Activated T-cell treated with anti-CD3 and anti-CD28 coated beads, Interleukin-2, amount 50 U/mL, for 1 hour (primary cell): ENCODE measurements around the gene CUBN.

Experiments used
- DNase-seq: peaks from one replicate; pipeline ENCODE4 v3.0.0-alpha.2; 2020

Gene CUBN

GRCh38 chr10:17066807-17067206, 62.8 kb downstream of the CUBN start:
- DNase-seq = no peak

DNA sequence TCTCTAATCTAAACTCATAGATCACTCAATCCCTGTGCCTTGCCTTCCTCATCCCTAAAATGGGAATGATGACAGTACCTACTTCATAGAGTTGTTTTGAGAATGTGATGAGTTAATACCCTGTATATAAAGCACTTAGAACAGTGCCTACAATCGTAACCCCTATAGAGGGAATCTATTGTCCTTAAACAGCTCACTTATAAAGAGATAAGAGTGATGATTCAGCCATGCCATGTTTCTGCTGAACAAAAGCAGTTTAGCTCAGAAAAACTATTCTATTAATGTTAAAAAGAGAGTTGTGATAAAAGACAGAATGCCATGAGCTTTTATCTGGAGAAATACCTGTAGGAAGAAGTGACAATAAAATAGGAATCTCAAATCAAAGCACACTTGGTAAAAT, 63.6 kb downstream of the CUBN start:
- no peak for DNase-seq

DNA sequence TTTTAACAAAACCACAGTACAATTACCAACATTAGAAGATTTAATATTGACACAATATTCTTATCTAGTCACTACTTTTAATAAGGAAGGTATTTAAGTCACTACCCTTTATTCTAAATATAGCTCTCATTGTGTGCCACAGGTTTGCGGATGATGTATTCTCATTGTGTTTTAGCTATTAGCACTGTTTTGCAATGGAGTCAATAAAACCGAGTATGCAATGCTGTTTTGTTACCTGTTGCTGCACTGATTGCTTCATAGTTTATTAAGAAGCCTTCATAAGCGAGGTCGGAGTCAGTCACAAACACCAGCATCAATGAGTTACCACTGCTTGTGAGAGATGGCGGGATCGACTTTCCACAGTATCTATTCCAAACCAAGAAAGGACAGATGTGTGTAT, 64.3 kb downstream of the CUBN start:
- no peak for DNase-seq

GRCh38 chr10:17064435-17064834, 65.2 kb downstream of the CUBN start:
- DNase-seq = no peak

DNA sequence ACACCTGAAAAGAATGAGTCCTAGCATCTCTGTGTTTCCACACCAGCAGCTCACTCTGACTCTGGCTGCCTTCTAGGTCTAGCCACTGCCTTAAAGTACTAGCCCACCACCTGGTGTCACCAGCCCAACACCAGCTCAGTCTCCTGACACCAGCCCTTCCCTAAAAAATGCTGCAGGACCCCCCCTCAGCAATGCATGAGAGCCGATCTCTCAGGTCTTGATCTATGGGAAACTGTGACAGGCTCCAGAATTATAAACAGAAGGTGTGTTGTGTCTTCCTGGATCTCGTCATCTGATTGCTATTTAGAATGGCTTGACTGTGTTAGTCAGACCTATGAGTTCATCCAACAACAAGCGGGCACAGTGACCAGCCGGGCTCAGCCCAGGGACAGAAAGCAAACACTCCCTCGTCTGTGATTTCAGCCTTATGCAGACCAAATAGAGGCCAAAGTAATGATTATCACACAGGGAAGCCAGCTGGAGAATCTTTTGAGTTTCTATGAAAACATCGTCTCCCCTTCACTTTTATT, 66.6 kb downstream of the CUBN start:
- no peak for DNase-seq

- DNase-seq = no peak
Measured at GRCh38 chr10:17062493-17062892, 67.1 kb downstream of the CUBN start.

GRCh38 chr10:17062009-17062408, 67.6 kb downstream of the CUBN start:
- no peak for DNase-seq

DNA sequence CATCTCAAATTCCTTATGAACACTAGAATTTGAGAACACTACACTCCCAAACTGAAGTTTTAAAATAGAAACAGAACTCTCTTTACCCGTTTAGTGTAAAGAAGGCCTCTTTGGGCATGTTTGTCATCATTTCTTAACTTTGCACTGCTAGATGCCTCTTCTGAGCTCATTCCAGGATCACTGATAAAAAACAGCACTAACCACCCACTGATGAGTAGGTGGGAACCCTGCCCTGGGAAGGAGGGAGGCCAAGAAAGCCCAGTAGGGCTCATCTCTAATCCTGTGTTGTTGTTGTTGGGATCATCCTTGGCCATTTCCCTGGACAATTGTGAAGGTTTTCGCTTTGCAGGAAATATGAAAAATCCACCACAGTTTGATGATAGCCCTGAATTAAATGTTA, 68.2 kb downstream of the CUBN start:
- no peak for DNase-seq

DNA sequence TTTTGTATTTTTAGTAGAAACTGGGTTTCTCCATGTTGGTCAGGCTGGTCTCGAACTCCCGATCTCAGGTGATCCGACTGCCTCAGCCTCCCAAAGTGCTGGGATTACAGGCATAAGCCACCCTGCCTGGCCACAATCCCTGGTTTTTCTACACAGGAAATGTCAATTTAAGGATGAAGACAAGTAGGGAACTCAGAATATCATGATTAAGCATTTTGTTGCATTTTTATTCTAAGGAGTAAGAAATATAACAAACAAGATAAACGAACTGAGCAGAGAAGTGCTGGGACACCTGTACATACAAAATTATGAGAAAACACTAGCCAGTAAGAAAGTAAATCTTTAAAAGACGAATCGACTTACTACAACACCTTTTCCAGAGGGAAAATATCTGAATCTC, 69.3 kb downstream of the CUBN start:
- DNase-seq = no peak

DNA sequence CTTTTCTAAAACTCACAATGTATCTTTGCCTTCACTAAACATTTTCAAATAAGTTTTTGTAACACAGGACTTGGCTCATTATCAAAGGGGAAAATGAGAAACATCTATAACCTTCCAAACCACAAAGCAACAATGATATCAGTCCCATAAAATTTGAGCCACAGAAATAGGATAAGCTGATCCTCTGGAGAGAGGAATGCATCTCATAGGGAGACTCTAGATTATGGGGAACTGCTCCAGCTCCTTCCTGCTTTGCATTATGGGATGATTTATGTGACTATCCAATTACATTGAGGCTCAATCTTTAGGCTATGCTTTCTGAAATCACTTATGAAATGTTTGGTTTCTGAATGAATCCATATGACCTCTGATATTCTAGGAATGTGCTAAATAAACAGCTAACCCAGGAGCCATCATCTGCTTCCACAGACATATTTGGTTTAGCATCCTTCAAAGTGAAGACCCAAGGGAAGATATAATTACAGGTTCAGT, 70.4 kb downstream of the CUBN start:
- DNase-seq = no peak

- no peak for DNase-seq
Measured at GRCh38 chr10:17058093-17058492, 71.5 kb downstream of the CUBN start.

- no peak for DNase-seq
Measured at GRCh38 chr10:17056781-17057428, 72.7 kb downstream of the CUBN start.

GRCh38 chr10:17053513-17053912, 76.1 kb downstream of the CUBN start:
- DNase-seq = no peak

DNA sequence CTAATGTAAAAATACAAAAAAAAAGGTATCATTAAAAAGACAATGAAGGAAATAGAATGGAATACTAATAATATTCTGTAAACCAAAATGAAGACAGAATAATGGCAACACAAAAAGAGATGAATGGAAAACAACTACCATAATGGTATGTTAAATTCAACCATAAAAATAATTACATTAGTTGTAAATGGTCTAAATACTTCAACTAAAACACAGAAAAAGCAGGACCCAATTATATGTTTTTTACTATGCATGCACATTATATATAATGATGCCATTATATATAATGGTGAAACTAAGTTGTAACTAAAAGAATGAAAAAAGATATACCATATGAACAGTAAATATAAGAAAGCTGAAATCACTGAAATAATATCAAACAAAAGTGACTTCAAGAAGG, 76.5 kb downstream of the CUBN start:
- no peak for DNase-seq

DNA sequence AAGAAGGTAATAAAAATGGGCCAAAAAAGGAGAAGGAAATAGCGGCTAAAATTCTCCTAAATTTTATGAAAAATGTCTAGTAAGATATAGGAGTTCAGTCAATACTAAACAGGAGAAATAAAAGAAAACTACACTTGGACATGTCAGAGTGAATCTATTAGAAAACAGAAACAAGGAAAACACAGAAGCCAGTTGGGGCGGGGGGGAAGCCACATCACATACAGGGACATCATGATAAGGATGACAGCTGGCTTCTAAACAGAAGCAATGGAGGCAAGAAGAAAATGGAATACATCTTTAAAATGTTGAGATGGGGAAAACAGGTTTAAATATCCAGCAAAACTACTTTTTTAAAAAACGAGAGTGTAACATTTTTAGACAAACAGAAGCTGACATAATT, 77.8 kb downstream of the CUBN start:
- DNase-seq = no peak

- DNase-seq = no peak
Measured at GRCh38 chr10:17049195-17049594, 80.4 kb downstream of the CUBN start.

GRCh38 chr10:17047908-17048307, 81.7 kb downstream of the CUBN start:
- DNase-seq = no peak

GRCh38 chr10:17046989-17047388, 82.6 kb downstream of the CUBN start:
- no peak for DNase-seq

DNA sequence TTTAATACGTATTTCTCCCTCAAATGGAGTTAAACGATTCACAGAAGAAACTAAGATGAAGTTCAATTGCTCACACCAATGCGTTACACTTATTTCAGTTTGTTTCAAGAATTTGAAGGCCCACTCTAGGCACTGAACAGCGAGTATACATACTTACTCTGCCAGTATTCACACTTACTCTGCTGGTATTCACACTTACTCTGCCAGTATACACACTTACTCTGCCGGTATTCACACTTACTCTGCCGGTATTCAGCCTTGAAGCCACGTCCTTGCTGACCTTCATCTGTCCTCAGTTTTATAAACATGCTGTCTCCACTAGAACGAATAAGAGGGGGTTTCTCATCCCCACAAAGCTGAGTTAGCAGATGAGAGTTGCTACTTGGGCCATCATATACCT, 86.0 kb downstream of the CUBN start:
- no peak for DNase-seq

DNA sequence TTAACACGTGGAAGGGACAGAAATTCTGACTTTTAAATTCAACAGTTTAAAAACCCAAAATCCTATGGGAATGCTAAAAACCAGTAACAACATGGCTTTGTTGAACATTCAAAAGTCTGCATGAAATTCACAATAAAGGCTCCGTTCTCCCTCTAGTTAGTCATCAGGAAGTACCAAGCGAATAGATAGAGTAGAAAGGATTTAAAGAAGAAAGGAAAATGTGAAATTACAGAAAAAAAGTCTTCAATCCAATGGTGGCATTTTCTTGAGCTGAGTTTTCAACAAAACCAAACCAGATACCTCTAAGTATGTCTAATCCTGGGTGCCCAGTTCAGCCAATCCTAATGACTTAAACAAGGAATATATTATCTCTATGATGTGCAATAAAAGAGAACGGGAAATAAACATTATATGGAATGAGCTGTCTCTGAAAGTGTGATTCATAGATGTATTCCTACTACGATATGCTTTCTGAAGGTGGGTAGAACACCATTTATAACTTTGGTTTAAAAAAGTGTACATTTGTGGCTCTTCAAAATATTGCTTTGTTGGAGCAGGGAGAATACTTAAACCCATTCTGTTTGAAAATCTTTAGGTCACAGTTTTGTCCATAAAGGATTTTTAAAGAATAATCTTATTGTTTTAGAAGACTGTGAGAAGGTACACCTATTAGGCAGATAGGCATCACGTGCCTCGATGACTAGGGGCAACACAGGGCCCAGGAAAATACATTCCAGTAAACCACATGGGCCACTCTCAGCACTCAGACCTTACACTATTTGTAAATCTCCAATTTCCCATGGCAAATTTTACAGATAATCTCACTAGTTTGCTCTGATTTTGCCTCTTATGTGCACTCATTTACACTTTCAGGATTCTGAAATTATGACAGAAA, 87.7 kb downstream of the CUBN start:
- no peak for DNase-seq

- no peak for DNase-seq
Measured at GRCh38 chr10:17038627-17039026, 91.0 kb downstream of the CUBN start.

GRCh38 chr10:17037910-17038309, 91.7 kb downstream of the CUBN start:
- DNase-seq = no peak

DNA sequence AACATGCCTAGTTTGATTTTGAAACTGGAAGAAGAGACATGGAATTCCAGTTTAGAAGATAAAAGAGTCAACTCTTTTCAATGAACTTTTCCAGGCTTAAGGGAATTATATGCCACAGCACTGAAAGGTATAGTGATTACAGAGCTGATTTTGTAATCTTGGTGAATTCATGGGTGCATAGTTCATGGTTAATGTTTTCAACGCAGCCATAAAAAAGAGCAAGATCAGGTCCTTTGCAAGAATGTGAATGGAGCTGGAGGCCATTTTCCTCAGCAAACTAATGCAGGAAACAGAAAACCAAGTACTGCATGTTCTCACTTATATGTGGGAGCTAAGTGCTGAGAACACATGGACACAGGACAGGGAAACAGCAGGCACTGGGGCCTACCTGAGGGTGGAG, 94.2 kb downstream of the CUBN start:
- DNase-seq = no peak
